ENCODE data around the gene NUAK2. TPM values are rescaled to one million over a fixed set of nuclear protein-coding genes. Genes with fewer than 3 reads are reported as not detected.

The NUAK2 gene
- total and polyA plus RNA-seq, 3 donors from 2014 or later, result 7.2 to 19.6 (median 13.4) TPM

GRCh38 chr1:205275133-205275532, 46.4 kb downstream of the NUAK2 start:
- no peaks in the 10 kb centered on the region for H3K9me3 ChIP-seq
- H3K4me3 ChIP-seq, result no peak overlapping the region
- no peaks in the 10 kb centered on the region for H3K27me3 ChIP-seq
- no peaks in the 10 kb centered on the region for H3K36me3 ChIP-seq (ENCODE audit: low read depth, missing control alignments)
- DNase-seq, result no peak
- no peak for TF ChIP-seq POLR2A (IDR thresholded peaks at IDR 0.05)
- TF ChIP-seq CTCF (IDR thresholded peaks at IDR 0.05), result no peak
- WGBS, 2 donors, result 70 to 79% methylated on average over 3 of the region's 3 CpGs
- intact Hi-C loops (cut with DNase I; ENCODE audit: low total_unique reads), result no loop called here
- H3K4me1 ChIP-seq, result peaks cover 17% of the 10 kb centered on the region
- H3K27ac ChIP-seq, result no peak overlapping the region

- H3K9me3 ChIP-seq, result no peaks in the 10 kb centered on the region
- no peak overlapping the region for H3K27ac ChIP-seq
- H3K4me3 ChIP-seq, result no peak overlapping the region
- intact Hi-C loops (cut with DNase I; ENCODE audit: low total_unique reads), result loop anchor here (5.0 kb wide), 1 partner anchor 53 kb away; no protein-coding TSS in a partner anchor
- no peaks in the 10 kb centered on the region for H3K27me3 ChIP-seq
- peak; percentile 60 for DNase-seq
- no peak for TF ChIP-seq CTCF (IDR thresholded peaks at IDR 0.05)
- peaks cover 17% of the 10 kb centered on the region for H3K4me1 ChIP-seq
- 68 to 76% methylated on average over 5 to 8 of the region's 8 CpGs for WGBS, 2 donors
- H3K36me3 ChIP-seq (ENCODE audit: low read depth, missing control alignments), result no peaks in the 10 kb centered on the region
These were observed 47.4 kb downstream of the NUAK2 start for GRCh38 chr1:205274041-205274691.

DNA sequence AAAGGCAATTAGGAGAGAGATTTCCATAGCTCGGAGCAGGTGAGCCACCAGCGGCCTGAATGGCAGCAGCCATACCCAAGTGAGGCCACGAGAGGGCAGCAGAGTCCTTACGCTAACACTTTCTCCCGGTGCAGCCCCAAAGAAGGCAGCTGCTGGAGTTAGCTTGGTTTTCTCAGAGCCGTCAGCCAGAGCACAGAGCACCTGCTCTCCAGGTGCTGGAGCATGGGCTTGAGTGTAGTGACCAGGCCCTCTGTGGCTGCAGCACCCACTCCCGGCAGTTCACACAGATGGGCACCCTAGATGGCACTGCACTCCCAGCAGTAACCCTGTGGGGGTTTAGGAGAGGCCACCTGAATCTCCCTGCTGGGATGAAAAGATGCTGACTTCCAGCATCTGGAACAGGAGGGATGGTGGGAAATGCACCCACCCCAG, 48.0 kb downstream of the NUAK2 start:
- peak; percentile 93 for DNase-seq
- no peak overlapping the region for H3K4me3 ChIP-seq
- TF ChIP-seq CTCF (IDR thresholded peaks at IDR 0.05) (peak; percentile 95 to 97 (median 96)), POLR2A (IDR thresholded peaks at IDR 0.05) (no peak)
- peaks cover 17% of the 10 kb centered on the region for H3K4me1 ChIP-seq
- intact Hi-C loops (cut with DNase I; ENCODE audit: low total_unique reads), result loop anchor here (5.0 kb wide), 1 partner anchor 54 kb away; no protein-coding TSS in a partner anchor
- H3K36me3 ChIP-seq (ENCODE audit: low read depth, missing control alignments), result no peaks in the 10 kb centered on the region
- H3K27ac ChIP-seq, result no peak overlapping the region
- WGBS, 2 donors, result 22% methylated on average over 7 of the region's 7 CpGs; no CpG with 5 or more reads in 1 of the 2 donors
- H3K27me3 ChIP-seq, result no peaks in the 10 kb centered on the region
- no peaks in the 10 kb centered on the region for H3K9me3 ChIP-seq

DNA sequence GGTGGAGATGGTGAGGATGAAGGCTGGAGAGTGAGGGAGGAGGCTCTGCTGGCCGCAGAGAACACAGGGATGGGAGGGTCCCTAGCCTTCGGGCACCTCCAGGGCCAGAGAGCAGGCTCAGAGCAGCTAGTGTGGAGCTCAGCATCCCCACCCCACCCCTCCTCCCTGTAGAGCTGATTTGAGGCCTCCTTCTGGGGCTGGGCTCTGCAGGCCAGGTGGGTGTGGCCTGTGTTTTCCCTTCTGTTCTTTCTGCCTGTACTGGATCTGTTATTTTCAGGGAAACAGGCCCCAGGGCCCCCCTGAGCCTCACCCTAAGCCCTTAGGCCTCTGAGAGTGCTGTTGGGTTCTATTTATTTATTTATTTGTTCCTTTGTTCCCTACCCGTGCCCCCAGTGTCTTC, 49.0 kb downstream of the NUAK2 start:
- Histone ChIP-seq H3K9me3 (no peaks in the 10 kb centered on the region), H3K4me1 (peaks cover 17% of the 10 kb centered on the region), H3K4me3 (no peak overlapping the region), H3K27me3 (no peaks in the 10 kb centered on the region), H3K36me3 (ENCODE audit: low read depth, missing control alignments) (no peaks in the 10 kb centered on the region), H3K27ac (no peak overlapping the region)
- no peak for DNase-seq
- intact Hi-C loops (cut with DNase I; ENCODE audit: low total_unique reads), result loop anchor here (5.0 kb wide), 1 partner anchor 55 kb away; no protein-coding TSS in a partner anchor
- WGBS, 2 donors, result 70 to 81% methylated on average over 3 of the region's 3 CpGs
- TF ChIP-seq CTCF (IDR thresholded peaks at IDR 0.05) (no peak), POLR2A (IDR thresholded peaks at IDR 0.05) (no peak)

GRCh38 chr1:205271745-205272144, 49.8 kb downstream of the NUAK2 start:
- Histone ChIP-seq H3K9me3 (no peaks in the 10 kb centered on the region), H3K27me3 (no peaks in the 10 kb centered on the region), H3K36me3 (ENCODE audit: low read depth, missing control alignments) (no peaks in the 10 kb centered on the region), H3K4me1 (peaks cover 17% of the 10 kb centered on the region), H3K4me3 (no peak overlapping the region), H3K27ac (no peak overlapping the region)
- DNase-seq, result no peak
- TF ChIP-seq POLR2A (IDR thresholded peaks at IDR 0.05) (no peak), CTCF (IDR thresholded peaks at IDR 0.05) (no peak)
- 94 to 97% methylated on average over 15 to 18 of the region's 18 CpGs for WGBS, 2 donors
- intact Hi-C loops (cut with DNase I; ENCODE audit: low total_unique reads), result loop anchor here (5.0 kb wide), 1 partner anchor 56 kb away; no protein-coding TSS in a partner anchor
